Measurements from ENCODE around the gene RALGPS2. TPM values are rescaled to one million over a fixed set of nuclear protein-coding genes. Genes with fewer than 3 reads are reported as not detected.

RALGPS2 gene
- total and polyA plus RNA-seq, 7 donors = 6.6 to 24.3 (median 14.3) TPM

- Histone ChIP-seq H3K27ac (peak overlapping the region; percentile 88 to 93 (median 90)), H3K36me3 (no peaks in the 10 kb centered on the region), H3K27me3 (no peaks in the 10 kb centered on the region), H3K9me3 (no peaks in the 10 kb centered on the region), H3K4me3 (peak overlapping the region in 3 of 4 donors; percentile 5 to 23 (median 13)), H3K4me1 (peaks cover 0 to 74% (median 63%) of the 10 kb centered on the region in 4 donors)
- DNase-seq = no peak
- intact Hi-C loops (cut with DNase I) = no loop called here
- 73 to 77% methylated on average over 15 of the region's 15 CpGs for WGBS, 2 donors
- TF ChIP-seq POLR2AphosphoS5 (IDR thresholded peaks at IDR 0.05) = peak in 1 of 4 donors; percentile 4
- no peak for TF ChIP-seq EP300 (IDR thresholded peaks at IDR 0.05)
Observed at GRCh38 chr1:178939338-178940067, 214.5 kb downstream of the RALGPS2 start.

- H3K27ac ChIP-seq = peak overlapping the region; percentile 88 to 93 (median 90)
- DNase-seq = no peak
- H3K36me3 ChIP-seq = no peaks in the 10 kb centered on the region
- TF ChIP-seq EP300 (IDR thresholded peaks at IDR 0.05) (no peak), CTCF (IDR thresholded peaks at IDR 0.05) (no peak), POLR2AphosphoS5 (IDR thresholded peaks at IDR 0.05) (no peak)
- no peak overlapping the region for H3K4me3 ChIP-seq
- no peaks in the 10 kb centered on the region for H3K9me3 ChIP-seq
- 83 to 87% methylated on average over 7 of the region's 7 CpGs for WGBS, 2 donors
- H3K27me3 ChIP-seq = no peaks in the 10 kb centered on the region
- H3K4me1 ChIP-seq = peaks cover 0 to 67% (median 57%) of the 10 kb centered on the region in 4 donors
- intact Hi-C loops (cut with DNase I) = no loop called here
Observed at GRCh38 chr1:178940068-178940765, 215.2 kb downstream of the RALGPS2 start.

- H3K4me1 ChIP-seq = peaks cover 0 to 63% (median 54%) of the 10 kb centered on the region in 4 donors
- no peak for DNase-seq
Observed at GRCh38 chr1:178941261-178941689, 216.2 kb downstream of the RALGPS2 start.

GRCh38 chr1:178941849-178942248 lies 216.8 kb downstream of the RALGPS2 start:
- Histone ChIP-seq H3K4me3 (no peak overlapping the region), H3K9me3 (no peaks in the 10 kb centered on the region), H3K4me1 (peaks cover 0 to 63% (median 53%) of the 10 kb centered on the region in 4 donors), H3K36me3 (no peaks in the 10 kb centered on the region), H3K27ac (peak overlapping the region in 2 of 4 donors; percentile 25 to 93), H3K27me3 (no peaks in the 10 kb centered on the region)
- no peak for DNase-seq
- intact Hi-C loops (cut with DNase I) = no loop called here
- TF ChIP-seq POLR2AphosphoS5 (IDR thresholded peaks at IDR 0.05) (no peak), CTCF (IDR thresholded peaks at IDR 0.05) (no peak), EP300 (IDR thresholded peaks at IDR 0.05) (no peak), POLR2A (IDR thresholded peaks at IDR 0.05) (no peak)
- WGBS, 2 donors = 81 to 89% methylated on average over 14 of the region's 14 CpGs

More at GRCh38 chr1:178941261-178941689, 216.2 kb downstream of the RALGPS2 start:
- intact Hi-C loops (cut with DNase I) = no loop called here
- TF ChIP-seq CTCF (IDR thresholded peaks at IDR 0.05) = no peak
- TF ChIP-seq POLR2A (IDR thresholded peaks at IDR 0.05) = no peak
- TF ChIP-seq EP300 (IDR thresholded peaks at IDR 0.05) = no peak
- TF ChIP-seq POLR2AphosphoS5 (IDR thresholded peaks at IDR 0.05) = no peak
- 86 to 89% methylated on average over 11 of the region's 11 CpGs for WGBS, 2 donors
- H3K4me3 ChIP-seq = no peak overlapping the region
- no peaks in the 10 kb centered on the region for H3K9me3 ChIP-seq
- peak overlapping the region in 3 of 4 donors; percentile 89 to 93 (median 92) for H3K27ac ChIP-seq
- H3K36me3 ChIP-seq = no peaks in the 10 kb centered on the region
- H3K27me3 ChIP-seq = no peaks in the 10 kb centered on the region

All from sigmoid colon (tissue), 7 donors.